Measurements from ENCODE around the gene ZNF22. TPM values are rescaled to one million over a fixed set of nuclear protein-coding genes. Genes with fewer than 3 reads are reported as not detected.
A peak's percentile ranks its signal among the peaks of the same experiment; 100 is the strongest.

ZNF22 gene
- total RNA-seq, 1 experiment from 2014 or later = 14.6 TPM

GRCh38 chr10:44960482-44961229 lies 40.1 kb upstream of the ZNF22 start:
- ChIA-PET CTCF (no interaction called here), POLR2A (no interaction called here)
- Histone ChIP-seq H3K27ac (ENCODE audit: low read length) (peak overlapping the region; percentile 77), H3K4me1 (ENCODE audit: control insufficient read depth, insufficient read depth, low read length) (peaks cover 45% of the 10 kb centered on the region), H3K4me3 (ENCODE audit: low read depth in 2 of 2, low read length in 2 of 2) (peak overlapping the region; percentile 73 to 78), H3K9me3 (ENCODE audit: control insufficient read depth, insufficient read depth, low read depth, low read length) (no peaks in the 10 kb centered on the region), H3K36me3 (ENCODE audit: control insufficient read depth, insufficient read depth, low read length) (no peaks in the 10 kb centered on the region), H3K27me3 (ENCODE audit: control insufficient read depth, insufficient read depth, low read length) (no peaks in the 10 kb centered on the region)
- in situ Hi-C loops (cut with HindIII; ENCODE audit: low pct_unique_long_range_greater_than_20kb, low sequenced_read_pairs) = no loop called here
- no peak for DNase-seq (ENCODE audit: low read depth, low spot score)
- BruUV-seq (replicated peaks) = no TSS peak
- no peak for ATAC-seq
- TF ChIP-seq CTCF (IDR thresholded peaks at IDR 0.05) (no peak), SIN3A (IDR thresholded peaks at IDR 0.05; ENCODE audit: borderline replicate concordance, insufficient read depth, low read depth, low read length) (no peak), POLR2AphosphoS5 (IDR thresholded peaks at IDR 0.05; ENCODE audit: low read depth, low read length) (no peak), REST (IDR thresholded peaks at IDR 0.05; ENCODE audit: insufficient read depth in 1 of 2, low read depth in 2 of 2, low read length in 1 of 2) (no peak), TCF7L2 (IDR thresholded peaks at IDR 0.05; ENCODE audit: low read depth, low read length) (no peak)
- intact Hi-C loops (cut with micrococcal nuclease; ENCODE audit: unreplicated experiment) = no loop called here

- Histone ChIP-seq H3K4me1 (ENCODE audit: control insufficient read depth, insufficient read depth, low read length) (peaks cover 49% of the 10 kb centered on the region), H3K27me3 (ENCODE audit: control insufficient read depth, insufficient read depth, low read length) (no peaks in the 10 kb centered on the region), H3K36me3 (ENCODE audit: control insufficient read depth, insufficient read depth, low read length) (no peaks in the 10 kb centered on the region), H3K9me3 (ENCODE audit: control insufficient read depth, insufficient read depth, low read depth, low read length) (no peaks in the 10 kb centered on the region), H3K27ac (ENCODE audit: low read length) (no peak overlapping the region), H3K4me3 (ENCODE audit: low read depth in 2 of 2, low read length in 2 of 2) (no peak overlapping the region; a peak in 1 of 4 replicates)
- BruUV-seq (replicated peaks) = no TSS peak
- ATAC-seq = no peak
- intact Hi-C loops (cut with micrococcal nuclease; ENCODE audit: unreplicated experiment) = no loop called here
- CTCF ChIA-PET = no interaction called here
- POLR2A ChIA-PET = no interaction called here
- DNase-seq (ENCODE audit: low read depth, low spot score) = no peak
- TF ChIP-seq CTCF (IDR thresholded peaks at IDR 0.05) (no peak), REST (IDR thresholded peaks at IDR 0.05; ENCODE audit: insufficient read depth in 1 of 2, low read depth in 2 of 2, low read length in 1 of 2) (no peak), TCF7L2 (IDR thresholded peaks at IDR 0.05; ENCODE audit: low read depth, low read length) (no peak), POLR2AphosphoS5 (IDR thresholded peaks at IDR 0.05; ENCODE audit: low read depth, low read length) (no peak)
- in situ Hi-C loops (cut with HindIII; ENCODE audit: low pct_unique_long_range_greater_than_20kb, low sequenced_read_pairs) = no loop called here
Measured at GRCh38 chr10:44961230-44961571, 39.5 kb upstream of the ZNF22 start.
